ENCODE measurements around the gene NTN3.

GRCh38 chr16:2450975-2451381, 20.1 kb upstream of the NTN3 start:
- TF ChIP-seq YY1 (IDR thresholded peaks at IDR 0.05; ENCODE audit: low read depth) = no peak
- TF ChIP-seq TCF12 (IDR thresholded peaks at IDR 0.05; ENCODE audit: low read depth) = no peak
